ENCODE data around the gene RGS7.

GRCh38 chr1:241376701-241377100 lies 19.7 kb upstream of the RGS7 start:
- TF ChIP-seq POLR2A (IDR thresholded peaks at IDR 0.05; ENCODE audit: low read depth, low read length) (no peak), KAT2A (conservative IDR thresholded peaks at IDR 0.05; ENCODE audit: control insufficient read depth, low read depth, low read length) (no peak)

Measured in GM12878 (cell line).